ENCODE results near the gene HNRNPF. TPM values are rescaled to one million over a fixed set of nuclear protein-coding genes. Genes with fewer than 3 reads are reported as not detected.
"Not testable (repeated sequence)": the region's sequence is repeated elsewhere in the genome, so short reads cannot be mapped to it uniquely, and the experiment has no call there.

HNRNPF gene
- total RNA-seq, 1 experiment from 2014 or later = 256 TPM

GRCh38 chr10:43396928-43397624 lies 11.9 kb downstream of the HNRNPF start:
- DNase-seq (ENCODE audit: low spot score) = peak; percentile 91

GRCh38 chr10:43396061-43396927 lies 12.7 kb downstream of the HNRNPF start:
- DNase-seq (ENCODE audit: low spot score) = peak; percentile 57

GRCh38 chr10:43395571-43396060 lies 13.4 kb downstream of the HNRNPF start:
- no peak for DNase-seq (ENCODE audit: low spot score)

DNA sequence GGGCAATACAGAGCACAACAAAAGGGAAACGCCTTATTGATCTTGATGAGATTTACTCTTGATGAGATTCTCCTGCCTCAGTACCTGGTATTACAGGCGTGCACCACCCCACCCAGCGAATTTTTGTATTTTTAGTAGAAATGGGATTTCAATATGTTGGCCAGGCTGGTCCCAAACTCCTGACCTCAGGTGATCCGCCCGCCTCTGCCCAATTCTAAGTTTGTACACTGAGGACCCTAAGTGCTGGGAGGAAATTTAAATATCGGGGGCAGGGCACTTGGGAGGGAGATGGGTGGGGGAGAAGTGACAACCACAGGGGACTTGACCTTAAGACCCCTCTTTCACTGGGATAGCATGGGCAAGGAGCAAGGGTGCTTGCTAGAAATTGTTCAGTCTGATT lies 14.1 kb downstream of the HNRNPF start:
- no peak for DNase-seq (ENCODE audit: low spot score)

DNA sequence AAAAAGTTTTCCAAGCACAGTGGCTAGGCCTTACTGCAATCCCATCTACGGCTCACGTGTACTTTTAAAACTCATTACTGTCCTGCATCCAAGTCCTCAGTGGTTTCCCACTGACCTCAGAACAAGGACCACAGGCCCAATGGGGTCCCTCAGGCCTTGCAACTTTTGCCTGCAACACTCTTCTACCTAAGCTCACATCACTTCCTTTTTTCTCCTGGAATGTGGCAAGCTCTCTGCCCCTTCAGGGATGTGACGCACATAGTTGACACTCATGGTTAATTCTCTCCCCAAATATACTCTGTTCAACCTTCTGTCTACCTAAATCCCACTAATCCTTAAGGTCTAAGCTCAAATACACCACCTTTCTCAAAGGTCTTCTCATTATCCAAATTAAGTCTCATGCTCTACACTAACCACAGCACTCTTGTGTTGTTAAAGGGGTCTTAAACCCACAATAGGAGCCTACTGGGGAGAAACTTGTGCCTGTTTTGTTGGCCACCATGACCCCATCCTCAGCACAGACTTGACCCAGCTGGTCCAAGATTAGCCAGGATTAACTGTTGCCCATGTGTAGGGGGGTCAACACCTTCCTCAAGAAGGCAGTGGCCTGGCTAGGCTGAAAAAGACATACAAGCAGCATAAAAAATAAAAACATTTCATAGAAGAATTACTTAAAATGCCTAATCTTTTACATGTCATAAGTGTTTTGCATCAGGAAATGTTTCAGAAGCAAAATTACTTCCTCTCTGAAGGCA lies 15.2 kb downstream of the HNRNPF start:
- no peak for DNase-seq (ENCODE audit: low spot score)

DNA sequence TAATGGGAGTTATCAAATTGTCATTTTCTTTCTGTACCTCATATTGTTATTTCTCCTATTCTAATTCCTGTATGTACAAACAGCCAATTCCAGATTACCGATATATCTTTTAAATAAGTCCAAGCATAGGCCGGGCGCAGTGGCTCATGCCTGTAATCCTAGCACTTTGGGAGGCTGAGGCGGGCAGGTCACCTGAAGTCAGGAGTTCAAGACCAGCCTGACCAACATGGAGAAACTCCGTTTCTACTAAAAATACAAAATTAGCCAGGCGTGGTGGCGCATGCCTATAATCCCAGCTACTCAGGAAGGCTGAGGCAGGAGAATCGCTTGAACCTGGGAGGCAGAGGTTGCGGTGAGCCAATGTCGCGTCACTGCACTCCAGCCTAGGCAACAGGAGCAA lies 15.8 kb downstream of the HNRNPF start:
- not testable (repeated sequence) for DNase-seq (ENCODE audit: low spot score)

GRCh38 chr10:43392748-43393147 lies 16.2 kb downstream of the HNRNPF start:
- DNase-seq (ENCODE audit: low spot score) = no peak

DNA sequence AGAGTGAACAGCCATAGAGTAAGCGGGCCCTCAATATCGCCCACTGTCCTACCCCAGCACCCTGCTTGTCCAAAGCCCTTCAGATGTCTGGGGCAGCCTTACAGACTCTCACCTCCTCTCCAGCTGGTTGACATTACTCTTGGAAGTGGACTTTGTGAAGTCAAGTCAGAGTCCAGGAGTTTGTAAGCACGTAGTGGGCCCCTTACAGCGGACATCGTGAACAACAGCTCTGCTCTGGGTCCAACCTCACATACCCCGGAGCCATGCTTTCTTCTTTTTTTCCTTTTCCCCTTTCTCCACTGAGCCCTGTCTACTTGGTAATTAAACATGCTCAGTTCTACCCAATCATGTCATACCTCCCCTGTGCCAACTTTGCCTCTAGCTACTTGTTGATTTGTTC lies 17.5 kb downstream of the HNRNPF start:
- DNase-seq (ENCODE audit: low spot score) = no peak

DNA sequence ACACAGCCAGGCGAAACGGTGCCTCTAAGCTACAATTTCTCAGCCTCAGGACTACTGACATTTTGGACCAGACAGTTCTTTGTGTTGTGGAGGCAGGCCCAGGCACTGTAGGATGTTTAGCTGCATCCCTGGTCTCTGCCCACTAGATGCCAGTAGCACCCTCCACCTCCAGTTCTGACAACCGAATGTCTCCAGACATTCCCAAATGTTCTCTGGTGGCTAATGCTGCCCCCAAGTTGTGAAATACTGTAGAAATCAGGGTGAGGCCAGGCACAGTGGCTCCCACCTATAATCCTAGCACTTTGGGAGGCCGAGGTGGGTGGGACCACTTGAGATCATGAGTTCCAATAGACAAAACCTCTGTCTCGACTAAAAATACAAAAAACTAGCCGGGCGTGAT lies 18.2 kb downstream of the HNRNPF start:
- DNase-seq (ENCODE audit: low spot score) = no peak

- no peak for DNase-seq (ENCODE audit: low spot score)
These were observed 18.7 kb downstream of the HNRNPF start for GRCh38 chr10:43390333-43390732.

GRCh38 chr10:43389867-43390266 lies 19.1 kb downstream of the HNRNPF start:
- no peak for DNase-seq (ENCODE audit: low spot score)

DNA sequence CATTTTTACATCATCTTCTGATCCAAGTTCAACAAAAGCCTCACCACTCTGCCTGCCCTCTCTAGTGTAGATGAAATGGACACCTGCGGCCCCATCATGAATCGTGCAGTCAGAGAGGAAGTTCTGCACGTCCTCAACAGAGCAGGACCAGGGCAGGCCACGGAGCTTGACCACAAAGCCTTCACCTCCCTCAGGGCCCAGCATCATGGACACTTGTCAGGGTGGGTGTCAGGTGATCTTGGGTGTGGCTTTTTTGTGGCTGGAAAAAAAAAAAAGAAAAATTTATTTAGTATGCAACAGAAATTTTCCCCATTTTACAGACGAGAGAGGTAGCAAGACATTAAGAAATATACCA lies 21.3 kb downstream of the HNRNPF start:
- DNase-seq (ENCODE audit: low spot score) = no peak

GRCh38 chr10:43386981-43387677 lies 21.9 kb downstream of the HNRNPF start:
- DNase-seq (ENCODE audit: low spot score) = no peak

DNA sequence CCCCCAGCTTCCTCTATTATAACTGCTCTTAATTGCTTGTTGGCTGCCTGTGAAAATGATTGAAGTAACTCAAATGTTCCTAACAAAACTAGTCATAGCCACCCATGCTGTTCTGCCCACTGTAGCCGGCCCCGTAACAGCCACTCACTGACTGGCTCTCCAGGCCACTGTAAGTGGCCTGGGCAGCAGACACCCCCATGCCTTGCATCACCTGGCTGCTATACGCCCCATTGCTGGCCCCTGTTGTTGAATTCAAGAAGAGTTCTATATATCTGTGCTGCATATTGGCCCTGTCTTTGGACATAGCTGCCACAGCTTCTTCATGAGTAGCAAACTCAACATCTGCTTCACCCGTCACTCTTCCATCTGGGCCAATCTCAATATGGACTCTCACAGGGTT lies 22.4 kb downstream of the HNRNPF start:
- no peak for DNase-seq (ENCODE audit: low spot score)

- no peak for DNase-seq (ENCODE audit: low spot score)
These were observed 23.5 kb downstream of the HNRNPF start for GRCh38 chr10:43385412-43386004.

DNA sequence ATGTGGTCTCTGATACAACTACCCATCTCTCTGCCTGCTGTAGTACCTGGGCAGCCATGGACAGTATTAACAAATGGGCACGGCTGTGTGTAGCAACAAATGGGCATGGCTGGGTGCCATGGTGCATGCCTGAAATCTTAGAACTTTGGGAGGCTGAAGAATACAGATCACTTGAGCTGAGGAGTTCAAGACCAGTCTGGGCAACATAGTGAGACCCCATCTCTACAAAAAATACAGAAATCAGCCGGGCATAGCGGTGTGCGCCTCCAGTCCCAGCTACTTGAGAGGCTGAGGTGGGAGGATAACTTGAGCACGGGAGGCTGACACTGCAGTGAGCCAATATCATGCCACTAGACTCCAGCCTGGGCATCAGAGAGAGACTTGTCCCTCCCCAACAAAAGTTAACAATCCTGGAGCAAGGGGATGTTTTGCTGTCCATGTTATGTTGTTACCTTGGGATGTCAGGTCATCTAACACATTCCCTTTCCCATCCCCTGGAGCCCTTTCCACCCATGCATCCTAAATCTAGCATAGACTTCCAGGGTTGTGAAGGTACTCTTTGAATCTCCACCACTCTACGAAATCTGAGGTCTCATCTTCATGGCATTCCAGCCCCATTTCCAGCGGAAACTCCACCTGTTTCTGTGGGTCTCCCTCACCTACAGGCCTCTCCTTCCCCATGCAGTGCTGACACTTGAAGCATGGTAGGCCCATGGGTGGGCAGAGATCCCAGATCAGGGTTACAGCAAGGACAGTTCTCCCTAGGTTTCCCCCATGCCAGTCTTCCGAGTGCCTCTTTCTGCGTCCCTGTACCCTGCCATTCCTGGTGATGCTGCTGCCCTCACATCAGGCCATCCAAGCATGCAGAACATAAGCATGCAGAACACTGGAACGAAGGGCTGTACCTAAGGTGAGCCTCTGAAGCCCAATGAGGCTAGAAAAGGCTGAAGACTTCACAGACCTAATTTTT lies 24.4 kb downstream of the HNRNPF start:
- DNase-seq (ENCODE audit: low spot score) = no peak

GRCh38 chr10:43383204-43383971 lies 25.6 kb downstream of the HNRNPF start:
- no peak for DNase-seq (ENCODE audit: low spot score)

GRCh38 chr10:43380610-43381222 lies 28.3 kb downstream of the HNRNPF start:
- peak; percentile 38 for DNase-seq (ENCODE audit: low spot score)

DNA sequence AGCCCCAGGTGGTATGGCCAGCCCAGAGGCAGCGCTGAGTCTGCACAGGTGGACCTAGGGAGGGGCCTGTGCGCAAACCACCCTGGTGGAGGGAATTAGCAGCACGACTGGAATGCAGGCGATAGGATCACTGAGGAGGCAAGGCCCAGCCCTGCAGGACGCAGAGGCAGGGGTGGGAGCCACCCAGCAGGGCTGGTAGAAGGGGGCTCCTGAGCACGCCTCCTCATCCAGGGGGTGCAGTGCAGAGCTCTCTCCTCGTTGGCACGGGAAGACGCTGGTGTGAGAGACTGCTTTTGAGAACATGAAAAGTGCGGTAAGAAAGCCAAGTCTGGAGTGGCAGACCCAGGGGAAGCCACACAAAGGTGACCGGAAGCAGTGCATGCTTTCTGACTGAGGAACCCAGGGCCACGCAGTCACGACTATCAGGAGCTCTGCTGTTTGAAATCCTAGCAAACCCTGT lies 31.5 kb downstream of the HNRNPF start:
- no peak for DNase-seq (ENCODE audit: low spot score)
